ENCODE measurements around the gene SQSTM1.

Gene SQSTM1

GRCh38 chr5:179795049-179795862 lies 25.4 kb upstream of the SQSTM1 start:
- no peak for DNase-seq

GRCh38 chr5:179795863-179796833 lies 24.6 kb upstream of the SQSTM1 start:
- peak; percentile 47 for DNase-seq

- no peak for DNase-seq
These were observed 23.7 kb upstream of the SQSTM1 start for GRCh38 chr5:179796877-179797608.

GRCh38 chr5:179797741-179798140 lies 23.0 kb upstream of the SQSTM1 start:
- no peak for DNase-seq

- no peak for DNase-seq
These were observed 22.4 kb upstream of the SQSTM1 start for GRCh38 chr5:179798144-179798770.

GRCh38 chr5:179798771-179799643 lies 21.7 kb upstream of the SQSTM1 start:
- DNase-seq: no peak

- DNase-seq: no peak
These were observed 21.1 kb upstream of the SQSTM1 start for GRCh38 chr5:179799644-179799973.

- DNase-seq: no peak
These were observed 20.5 kb upstream of the SQSTM1 start for GRCh38 chr5:179800071-179800695.

GRCh38 chr5:179800696-179801201 lies 20.0 kb upstream of the SQSTM1 start:
- no peak for DNase-seq

- no peak for DNase-seq
These were observed 19.1 kb upstream of the SQSTM1 start for GRCh38 chr5:179801304-179802206.

- DNase-seq: no peak
These were observed 18.4 kb upstream of the SQSTM1 start for GRCh38 chr5:179802207-179802883.

- no peak for DNase-seq
These were observed 17.6 kb upstream of the SQSTM1 start for GRCh38 chr5:179802950-179803562.

GRCh38 chr5:179803651-179804554 lies 16.8 kb upstream of the SQSTM1 start:
- DNase-seq: no peak

- DNase-seq: no peak
These were observed 16.2 kb upstream of the SQSTM1 start for GRCh38 chr5:179804555-179804947.

- DNase-seq: no peak
These were observed 15.6 kb upstream of the SQSTM1 start for GRCh38 chr5:179805070-179805528.

- no peak for DNase-seq
These were observed 15.0 kb upstream of the SQSTM1 start for GRCh38 chr5:179805529-179806249.
